ENCODE data around the gene IGSF11. TPM values are rescaled to one million over a fixed set of nuclear protein-coding genes. Genes with fewer than 3 reads are reported as not detected.

IGSF11 gene
- total and polyA plus RNA-seq, 12 donors, result 0.29 to 6.1 (median 1.2) TPM

DNA sequence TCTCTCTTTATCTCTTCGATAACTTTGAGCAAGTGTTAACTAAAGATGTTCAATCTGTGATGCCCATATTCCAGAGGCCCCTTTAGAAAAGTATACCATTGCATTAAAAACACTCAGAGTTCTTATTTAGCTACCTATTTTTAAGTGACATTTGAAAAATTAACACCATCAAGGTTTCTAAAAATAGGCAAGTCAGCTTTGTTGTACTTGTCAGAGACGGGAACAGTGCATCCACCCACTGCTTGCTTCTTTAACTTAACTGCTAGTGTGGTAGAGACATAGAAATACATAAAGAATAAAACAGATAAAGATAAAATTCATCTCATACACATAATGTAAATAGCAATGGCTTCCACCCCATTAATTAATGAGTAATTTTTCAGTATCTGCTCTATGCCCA, 66.0 kb downstream of the IGSF11 start:
- Histone ChIP-seq H3K4me1 (peaks cover 0 to 28% (median 5%) of the 10 kb centered on the region in 9 donors), H3K27ac (no peak overlapping the region)
- no peak for ATAC-seq

GRCh38 chr3:118968111-118968510, 66.5 kb downstream of the IGSF11 start:
- DNase-seq (no peak), ATAC-seq (no peak)
- intact Hi-C loops (cut with DNase I), result no loop called here
- Histone ChIP-seq H3K4me1 (peaks cover 0 to 26% (median 4%) of the 10 kb centered on the region in 9 donors), H3K27me3 (no peaks in the 10 kb centered on the region), H3K9me3 (no peaks in the 10 kb centered on the region), H3K4me3 (no peak overlapping the region), H3K27ac (no peak overlapping the region), H3K36me3 (no peaks in the 10 kb centered on the region)
- 57 to 63% methylated on average over 4 of the region's 4 CpGs for WGBS, 2 donors
- TF ChIP-seq CTCF (IDR thresholded peaks at IDR 0.05), result no peak

More for the DNA sequence above, 66.0 kb downstream of the IGSF11 start:
- no peaks in the 10 kb centered on the region for H3K9me3 ChIP-seq
- DNase-seq, result no peak
- TF ChIP-seq CTCF (IDR thresholded peaks at IDR 0.05), result no peak
- intact Hi-C loops (cut with DNase I), result no loop called here
- H3K27me3 ChIP-seq, result no peaks in the 10 kb centered on the region
- WGBS, 2 donors, result 51 to 53% methylated on average over 2 of the region's 2 CpGs
- H3K36me3 ChIP-seq, result no peaks in the 10 kb centered on the region
- H3K4me3 ChIP-seq, result no peak overlapping the region

DNA sequence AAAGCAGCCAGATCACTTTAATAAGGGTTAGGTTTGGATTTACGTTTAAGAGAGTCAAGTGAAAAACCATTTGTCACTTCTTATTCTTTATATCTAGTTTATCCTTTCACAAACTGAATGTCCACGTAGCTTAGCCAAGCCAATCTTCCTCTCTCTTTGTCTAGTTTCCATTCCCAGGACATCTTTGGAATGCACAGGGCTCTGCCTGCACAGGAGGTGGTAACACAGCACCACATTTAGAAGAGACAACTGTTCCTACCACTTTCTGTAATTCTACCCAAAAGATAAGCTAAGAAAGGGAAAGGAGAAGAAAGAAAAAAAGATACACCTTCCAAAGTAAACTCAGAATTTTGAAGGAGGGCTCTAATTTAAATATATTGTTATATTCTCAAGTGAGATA, 67.9 kb downstream of the IGSF11 start:
- 51 to 52% methylated on average over 2 of the region's 2 CpGs for WGBS, 2 donors

DNA sequence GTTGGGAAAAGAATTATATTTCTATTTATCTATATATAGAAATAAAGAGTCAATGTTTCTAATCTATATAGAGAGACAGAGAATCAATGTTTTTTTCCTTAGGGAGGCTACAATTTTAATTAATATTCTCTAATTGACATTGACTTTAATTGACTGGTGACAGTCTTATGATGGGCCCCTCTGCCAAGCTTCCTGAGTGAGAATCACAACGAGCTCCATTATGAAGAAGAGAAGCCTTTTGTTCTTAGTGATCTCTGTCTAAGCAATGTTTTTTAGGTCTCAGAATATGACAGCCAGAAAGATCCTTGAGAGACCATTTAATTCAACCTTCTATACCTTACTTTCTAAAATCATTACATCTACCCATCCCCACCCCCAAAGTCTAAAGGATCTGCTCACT, 70.9 kb downstream of the IGSF11 start:
- no peak for ATAC-seq

More for the DNA sequence above, 67.9 kb downstream of the IGSF11 start:
- no peaks in the 10 kb centered on the region for H3K36me3 ChIP-seq
- H3K27ac ChIP-seq, result no peak overlapping the region
- ATAC-seq (no peak), DNase-seq (no peak)
- peaks cover 0 to 21% (median 0%) of the 10 kb centered on the region in 9 donors for H3K4me1 ChIP-seq
- TF ChIP-seq CTCF (IDR thresholded peaks at IDR 0.05), result no peak
- intact Hi-C loops (cut with DNase I), result no loop called here
- no peaks in the 10 kb centered on the region for H3K9me3 ChIP-seq
- H3K27me3 ChIP-seq, result no peaks in the 10 kb centered on the region
- no peak overlapping the region for H3K4me3 ChIP-seq

More for the DNA sequence above, 70.9 kb downstream of the IGSF11 start:
- intact Hi-C loops (cut with DNase I), result no loop called here
- Histone ChIP-seq H3K9me3 (no peaks in the 10 kb centered on the region), H3K4me1 (peaks cover 0 to 6% (median 0%) of the 10 kb centered on the region in 9 donors), H3K36me3 (no peaks in the 10 kb centered on the region), H3K27me3 (no peaks in the 10 kb centered on the region), H3K27ac (no peak overlapping the region), H3K4me3 (no peak overlapping the region)
- WGBS, 2 donors, result 53 to 59% methylated on average over 1 of the region's 1 CpG
- no peak for TF ChIP-seq CTCF (IDR thresholded peaks at IDR 0.05)
- no peak for DNase-seq

Measured in heart right ventricle (tissue), 16 donors.